HG03139 (cell line): Measurements from ENCODE around the gene ACVRL1.

ENCODE experiments used
- ATAC-seq: cut with Tn5 transposase; IDR thresholded peaks from one replicate; pipeline ENCODE4 v1.9.1; 2021; ENCODE audit not compliant: unreplicated experiment

Gene ACVRL1

DNA sequence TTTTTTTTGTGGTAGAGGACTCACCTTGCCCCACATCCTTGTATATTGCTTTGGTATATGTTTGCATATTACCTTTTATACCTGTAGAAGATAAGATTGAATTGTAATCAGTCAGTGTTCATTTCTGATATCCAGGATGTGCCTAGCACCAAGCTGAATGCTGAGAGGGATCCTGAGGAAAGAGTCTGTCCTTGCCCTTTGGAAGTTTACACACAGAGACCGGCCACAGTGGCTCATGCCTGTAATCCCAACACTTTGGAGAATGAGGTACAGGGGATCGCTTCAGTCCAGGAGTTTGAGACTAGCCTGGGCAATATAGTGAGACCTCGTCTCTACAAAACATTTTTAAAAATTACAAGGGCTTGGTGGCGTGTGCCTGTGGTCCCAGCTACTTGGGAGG is 52.6 kb downstream of the ACVRL1 start:
- no peak for ATAC-seq

DNA sequence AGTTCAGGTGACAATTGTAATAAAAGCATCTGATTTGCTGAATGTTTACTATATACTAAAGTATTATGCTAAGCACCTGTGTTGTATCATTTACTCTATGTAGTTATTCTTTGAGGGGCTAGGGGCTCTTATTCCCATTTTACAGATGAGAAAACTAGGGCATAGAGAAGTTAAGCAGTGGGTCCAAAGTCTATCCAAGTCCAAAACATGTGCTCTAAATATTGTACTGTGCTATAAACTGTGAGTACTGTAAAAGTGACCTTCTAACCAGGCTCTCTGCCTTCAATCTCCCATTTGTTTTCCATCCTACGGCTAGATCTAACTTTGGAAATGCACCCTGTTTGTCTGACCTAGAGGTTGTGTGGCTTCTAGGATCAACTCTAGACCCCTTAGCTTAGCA is 53.2 kb downstream of the ACVRL1 start:
- no peak for ATAC-seq

DNA sequence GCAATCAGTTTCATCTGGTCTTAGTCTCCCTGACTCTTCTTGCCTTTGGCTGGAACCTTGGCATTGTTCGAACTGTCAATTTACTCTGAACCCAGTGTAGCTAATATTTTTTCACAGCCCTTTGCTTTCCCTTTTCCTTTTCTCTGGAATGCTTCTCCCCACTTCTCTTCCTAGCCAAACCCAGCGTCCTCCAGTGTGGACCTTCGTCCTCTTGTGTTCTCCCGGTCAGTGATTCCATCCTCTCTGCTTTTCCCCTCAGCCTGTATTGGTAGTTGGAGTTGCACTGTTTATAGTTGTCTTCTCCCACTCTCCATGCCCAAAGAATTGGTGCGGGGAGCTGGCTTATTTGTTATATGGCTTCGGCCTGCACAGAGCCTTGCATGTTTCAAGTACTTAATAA is 53.6 kb downstream of the ACVRL1 start:
- ATAC-seq = no peak

DNA sequence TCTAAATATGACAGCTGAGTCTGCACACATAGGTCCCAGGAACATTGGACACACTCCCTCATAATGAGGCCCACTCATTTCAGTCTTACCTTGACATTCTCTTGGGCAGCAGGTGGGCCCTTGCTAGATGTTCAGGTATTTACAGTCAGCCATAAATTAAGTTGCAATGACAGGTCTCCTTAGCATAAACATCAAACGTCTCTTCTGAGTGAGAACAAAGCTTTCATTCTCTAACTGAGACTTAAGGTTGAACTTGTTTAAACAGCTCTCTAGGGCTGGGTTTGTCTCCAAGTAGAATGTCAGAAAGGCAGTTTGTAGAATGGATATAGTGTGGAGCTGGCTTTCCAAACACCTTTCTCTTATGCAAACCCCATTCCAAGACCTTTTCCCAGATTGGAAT is 54.5 kb downstream of the ACVRL1 start:
- ATAC-seq = no peak

GRCh38 chr12:51962737-51963136 is 55.4 kb downstream of the ACVRL1 start:
- no peak for ATAC-seq

- ATAC-seq = no peak
Observed at GRCh38 chr12:51963477-51963876, 56.2 kb downstream of the ACVRL1 start.

- ATAC-seq = no peak
Observed at GRCh38 chr12:51969643-51970042, 62.3 kb downstream of the ACVRL1 start.

GRCh38 chr12:51970904-51971646 is 63.8 kb downstream of the ACVRL1 start:
- peak; percentile 77 for ATAC-seq

DNA sequence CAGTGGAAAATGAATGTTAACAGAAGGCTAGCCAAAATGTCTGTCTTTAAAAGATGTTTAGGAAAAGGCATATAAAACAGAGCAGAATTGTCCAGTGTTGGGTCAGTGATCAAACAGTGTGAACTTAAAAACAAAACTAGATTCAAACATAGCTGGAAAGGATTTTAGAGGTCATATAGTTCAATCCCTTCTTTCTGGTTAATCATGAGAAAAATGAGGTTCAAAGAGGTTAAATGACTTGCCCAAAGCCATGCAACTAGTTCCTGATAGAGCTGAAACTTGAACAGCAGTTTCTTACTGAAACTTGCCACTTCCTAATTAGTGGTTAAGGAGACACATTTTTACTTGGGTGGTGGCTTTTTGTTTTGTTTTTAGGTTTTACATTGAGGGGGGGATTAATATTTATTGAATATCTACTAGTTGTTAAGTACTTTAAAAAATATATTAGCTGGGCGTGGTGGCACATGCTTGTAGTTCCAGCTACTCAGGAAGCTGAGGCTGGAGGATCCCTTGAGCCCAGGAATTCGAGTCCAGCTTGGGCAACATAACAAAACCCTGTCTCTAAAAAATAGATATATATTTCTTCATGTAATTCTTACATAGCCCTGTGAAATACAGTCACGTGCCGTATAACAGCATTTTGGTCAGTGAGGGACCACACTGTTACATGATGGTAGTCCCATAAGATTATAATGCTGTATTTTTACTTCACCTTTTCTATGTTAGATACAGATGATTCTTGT is 64.5 kb downstream of the ACVRL1 start:
- ATAC-seq = no peak

GRCh38 chr12:51972422-51972812 is 65.1 kb downstream of the ACVRL1 start:
- ATAC-seq = no peak

GRCh38 chr12:51972849-51973273 is 65.6 kb downstream of the ACVRL1 start:
- ATAC-seq = no peak
